Stomach (tissue), 9 donors: ENCODE results near the gene PRG2. TPM values are rescaled to one million over a fixed set of nuclear protein-coding genes. Genes with fewer than 3 reads are reported as not detected.

Source experiments
- DNase-seq, 2 donors: peaks; one replicate each; pipeline versions ENCODE4 v3.0.0 to v3.0.0-alpha.2; 2013 to 2019
- H3K27ac ChIP-seq, 5 donors: fragments of 200-600 bp in 4 of 5; sonication (generic) in 4 of 5; one replicate each; pipeline ENCODE4 v1.5.1; 2013 to 2019; ENCODE audit warnings: mild to moderate bottlenecking in 1 of 5, moderate library complexity in 1 of 5
- H3K27me3 ChIP-seq, 3 donors: fragments of 200-600 bp; sonication (generic); one replicate each; pipeline ENCODE4 v1.5.1; 2017 to 2019; ENCODE audit warnings: mixed run types in 1 of 3
- H3K36me3 ChIP-seq, 4 donors: fragments of 200-600 bp; sonication (generic); 1 replicate in 3 of 4; 2 replicates in 1 of 4; pipeline ENCODE4 v1.5.1; 2016 to 2019
- H3K4me1 ChIP-seq, 4 donors: fragments of 200-600 bp; sonication (generic); one replicate each; pipeline ENCODE4 v1.5.1; 2016 to 2019
- H3K4me3 ChIP-seq, 4 donors: fragments of 200-600 bp; sonication (generic) in 3 of 4; one replicate each; pipeline ENCODE4 v1.5.1; 2016 to 2019; ENCODE audit warnings: mild to moderate bottlenecking in 1 of 4
- H3K9me3 ChIP-seq, 4 donors: fragments of 200-600 bp; sonication (generic); one replicate each; pipeline ENCODE4 v1.5.1; 2016 to 2019
- EP300 ChIP-seq: sonication (generic); formaldehyde crosslinking; IDR thresholded peaks from one replicate; pipeline ENCODE4 v1.6.1; 2017; ENCODE audit warnings: antibody characterized with exemption
- POLR2A ChIP-seq, 4 donors: fragments of 450-650 bp; IDR thresholded peaks; one replicate each; pipeline ENCODE4 v1.6.1; 2016; ENCODE audit warnings: antibody characterized with exemption in 4 of 4, control low read depth in 2 of 4, mild to moderate bottlenecking in 1 of 4, moderate library complexity in 1 of 4
- POLR2AphosphoS5 ChIP-seq, 3 donors: sonication (generic); formaldehyde crosslinking; IDR thresholded peaks; one replicate each; pipeline ENCODE4 v1.6.1; 2016; ENCODE audit warnings: antibody characterized with exemption in 3 of 3
- WGBS, 5 donors: extraction: QIAGEN DNeasy Blood & Tissue Kit in 3 of 5; methylation state at CpG; one replicate each; pipeline versions ENCODE4 v1.1.5 to v1.1.7; 2013 to 2018; 5-methylcytosine and 5-hydroxymethylcytosine counted together
- intact Hi-C: fragments of 100-400 bp; cut with DNase I; formaldehyde crosslinking; loops from one replicate; pipeline ENCODE4 v1.15.1; 2023; ENCODE audit warnings: low total_unique reads
- polyA plus RNA-seq, 3 donors: library from polyadenylated mRNA; stranded (reverse); fragments of 200-250 nt; gene quantifications; one replicate each; pipeline ENCODE4 v1.2.3, GENCODE V29; 2013
- total RNA-seq, 5 donors: library from RNA; depleted of rRNA; stranded (reverse); fragments of >200 nt; gene quantifications; one replicate each; pipeline versions ENCODE4 v1.1.0 to v1.2.3, GENCODE V29; 2014 to 2016
- TF ChIP-seq, protein P1 (sequence below), 7 experiments: fragments of 450-650 bp in 4 of 7; fragments of 200-600 bp in 3 of 7; sonication (generic) in 3 of 7; IDR thresholded peaks; one replicate each; pipeline ENCODE4 v1.5.1; 2016 to 2019; ENCODE audit warnings: antibody characterized with exemption in 7 of 7, control low read depth in 2 of 7, mild to moderate bottlenecking in 1 of 7
- donor health status: healthy with polysubstance abuse.
- donor health status: Bipolar disorder and iron deficiency.
- donor health status: healthy.

The PRG2 gene
- total and polyA plus RNA-seq, 8 donors = 0.25 to 0.73 TPM; not detected in 6

DNA sequence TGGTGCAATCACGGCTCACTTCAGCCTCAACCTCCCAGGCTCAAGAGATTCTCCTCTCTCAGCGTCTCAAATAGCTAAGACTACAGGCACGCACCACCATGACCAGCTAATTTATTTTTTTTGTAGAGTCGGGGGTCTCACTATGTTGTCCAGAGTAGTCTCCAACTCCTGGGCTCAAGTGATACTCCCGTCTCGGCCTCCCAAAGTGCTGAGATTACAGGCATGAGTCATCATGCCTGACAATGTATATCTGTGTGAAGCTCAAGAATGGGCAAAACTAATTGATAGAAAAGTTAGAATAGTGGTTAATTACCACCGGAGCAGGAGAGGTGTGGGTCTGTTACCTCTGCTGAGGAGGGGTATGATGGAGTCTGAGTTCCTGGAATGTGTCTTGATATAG is 45.6 kb upstream of the PRG2 start:
- H3K4me1 ChIP-seq = peaks cover 4 to 16% (median 10%) of the 10 kb centered on the region in 4 donors
- no peaks in the 10 kb centered on the region for H3K36me3 ChIP-seq
- 86 to 91% (median 90%) methylated on average over 7 of the region's 7 CpGs for WGBS, 5 donors
- no peaks in the 10 kb centered on the region for H3K27me3 ChIP-seq
- DNase-seq = no peak
- no peak for TF ChIP-seq POLR2AphosphoS5 (IDR thresholded peaks at IDR 0.05)
- no peaks in the 10 kb centered on the region for H3K9me3 ChIP-seq
- no peak overlapping the region for H3K27ac ChIP-seq
- intact Hi-C loops = no loop called here
- H3K4me3 ChIP-seq = no peak overlapping the region

DNA sequence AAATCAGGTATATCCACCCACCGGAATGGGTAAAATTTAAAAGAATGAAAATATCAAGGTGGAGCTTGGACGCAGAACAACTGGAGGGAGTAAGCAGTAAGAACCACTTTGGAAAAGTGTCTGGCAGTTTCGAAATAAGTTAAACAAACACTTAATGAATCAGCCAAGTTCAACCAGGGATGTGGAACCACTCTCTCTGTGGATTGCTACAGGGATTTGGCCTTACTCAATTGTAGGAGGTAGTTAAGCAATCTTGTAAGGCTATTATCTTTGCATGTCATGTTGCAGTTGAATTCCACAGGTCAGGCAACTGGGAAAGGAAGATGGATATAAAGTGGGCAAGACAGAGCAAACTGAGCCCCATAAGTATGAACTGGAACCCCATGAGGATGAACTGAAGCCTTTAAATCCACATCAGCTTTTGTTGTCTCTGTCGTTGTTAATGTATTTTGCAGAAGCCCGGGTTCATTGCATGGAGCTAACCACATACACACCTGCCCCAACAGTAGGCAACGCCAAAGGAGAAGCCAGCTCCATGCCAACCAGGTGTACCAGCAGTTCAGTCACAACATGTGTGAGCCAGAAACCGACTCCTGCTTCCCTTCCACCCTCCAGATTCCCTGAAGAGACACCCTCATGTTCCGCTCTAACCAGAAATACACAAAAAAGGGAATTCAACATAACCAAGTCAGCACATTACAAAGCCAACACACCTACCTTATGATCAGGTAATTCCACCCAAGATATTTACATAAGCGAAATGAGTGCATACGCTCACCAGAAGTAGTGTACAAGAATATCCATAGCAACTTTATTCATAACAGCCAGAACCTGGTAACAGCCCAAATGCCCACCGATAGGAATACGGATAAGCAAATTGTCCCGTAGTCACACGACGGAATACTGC is 44.4 kb upstream of the PRG2 start:
- intact Hi-C loops = no loop called here
- peak in 1 of 2 donors; percentile 38 for DNase-seq
- TF ChIP-seq, protein P1, sequence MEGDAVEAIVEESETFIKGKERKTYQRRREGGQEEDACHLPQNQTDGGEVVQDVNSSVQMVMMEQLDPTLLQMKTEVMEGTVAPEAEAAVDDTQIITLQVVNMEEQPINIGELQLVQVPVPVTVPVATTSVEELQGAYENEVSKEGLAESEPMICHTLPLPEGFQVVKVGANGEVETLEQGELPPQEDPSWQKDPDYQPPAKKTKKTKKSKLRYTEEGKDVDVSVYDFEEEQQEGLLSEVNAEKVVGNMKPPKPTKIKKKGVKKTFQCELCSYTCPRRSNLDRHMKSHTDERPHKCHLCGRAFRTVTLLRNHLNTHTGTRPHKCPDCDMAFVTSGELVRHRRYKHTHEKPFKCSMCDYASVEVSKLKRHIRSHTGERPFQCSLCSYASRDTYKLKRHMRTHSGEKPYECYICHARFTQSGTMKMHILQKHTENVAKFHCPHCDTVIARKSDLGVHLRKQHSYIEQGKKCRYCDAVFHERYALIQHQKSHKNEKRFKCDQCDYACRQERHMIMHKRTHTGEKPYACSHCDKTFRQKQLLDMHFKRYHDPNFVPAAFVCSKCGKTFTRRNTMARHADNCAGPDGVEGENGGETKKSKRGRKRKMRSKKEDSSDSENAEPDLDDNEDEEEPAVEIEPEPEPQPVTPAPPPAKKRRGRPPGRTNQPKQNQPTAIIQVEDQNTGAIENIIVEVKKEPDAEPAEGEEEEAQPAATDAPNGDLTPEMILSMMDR (IDR thresholded peaks at IDR 0.05) = no peak
- peak; percentile 67 to 89 (median 74) for TF ChIP-seq POLR2AphosphoS5 (IDR thresholded peaks at IDR 0.05)
- Histone ChIP-seq H3K27ac (peak overlapping the region in 2 of 5 donors; percentile 25 to 45), H3K4me3 (no peak overlapping the region), H3K4me1 (peaks cover 4 to 28% (median 15%) of the 10 kb centered on the region in 4 donors), H3K27me3 (no peaks in the 10 kb centered on the region), H3K9me3 (no peaks in the 10 kb centered on the region), H3K36me3 (no peaks in the 10 kb centered on the region)
- WGBS, 5 donors = 67 to 71% (median 68%) methylated on average over 15 of the region's 15 CpGs

DNA sequence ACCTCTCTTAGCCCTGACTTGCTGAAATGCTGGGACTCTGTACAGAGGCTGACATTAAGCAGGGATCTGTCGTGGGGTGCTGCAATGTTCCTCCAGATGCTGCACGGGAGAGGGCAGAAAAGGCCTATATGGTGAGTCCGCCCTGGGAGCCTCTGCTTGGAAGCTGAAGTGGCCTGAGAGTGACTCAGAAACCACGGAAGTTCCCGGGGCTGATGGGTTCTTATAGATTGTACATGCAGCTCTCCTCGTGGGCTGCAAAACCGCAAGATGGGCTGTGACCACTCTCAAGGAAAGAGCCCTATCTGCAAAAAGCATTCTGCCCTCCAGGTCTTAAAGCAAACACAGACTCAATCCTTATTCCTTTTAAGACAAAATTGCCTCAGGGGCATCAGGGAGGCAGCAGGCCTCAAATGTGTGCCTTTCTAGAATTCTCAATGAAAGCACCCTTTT is 42.3 kb upstream of the PRG2 start:
- DNase-seq = no peak
- 68 to 89% (median 81%) methylated on average over 6 to 7 of the region's 7 CpGs for WGBS, 5 donors
- Histone ChIP-seq H3K4me1 (peaks cover 10 to 44% (median 24%) of the 10 kb centered on the region in 4 donors), H3K4me3 (no peak overlapping the region), H3K27ac (peak overlapping the region in 4 of 5 donors; percentile 4 to 65 (median 34)), H3K36me3 (no peaks in the 10 kb centered on the region), H3K27me3 (no peaks in the 10 kb centered on the region), H3K9me3 (no peaks in the 10 kb centered on the region)
- intact Hi-C loops = no loop called here
- TF ChIP-seq POLR2AphosphoS5 (IDR thresholded peaks at IDR 0.05) (no peak), POLR2A (IDR thresholded peaks at IDR 0.05) (no peak), EP300 (no peak)
- TF ChIP-seq, protein P1 (IDR thresholded peaks at IDR 0.05) = no peak

DNA sequence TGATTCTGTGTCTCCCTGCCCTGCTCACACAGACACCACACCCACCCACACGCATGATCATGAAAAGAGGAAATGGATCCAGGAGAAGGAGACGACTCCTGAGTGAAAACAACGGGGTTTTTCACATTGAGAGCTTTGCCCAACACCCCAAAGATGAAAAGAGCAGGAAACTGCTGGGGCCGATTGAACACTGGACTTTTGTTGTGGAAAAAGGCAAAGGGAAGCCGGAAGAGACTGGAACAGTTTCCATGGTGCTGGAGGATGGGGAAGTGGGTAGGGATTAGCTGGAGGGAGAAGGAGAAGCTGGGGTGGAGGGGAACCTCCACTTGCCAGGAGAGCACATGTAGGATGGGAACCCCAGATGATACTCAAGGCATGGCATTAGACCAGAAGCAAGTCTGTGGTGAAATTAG is 41.7 kb upstream of the PRG2 start:
- 64 to 75% (median 72%) methylated on average over 5 of the region's 5 CpGs for WGBS, 5 donors
- TF ChIP-seq POLR2AphosphoS5 (IDR thresholded peaks at IDR 0.05) (no peak), POLR2A (IDR thresholded peaks at IDR 0.05) (no peak), EP300 (no peak)
- TF ChIP-seq, protein P1 (IDR thresholded peaks at IDR 0.05) = no peak

More for the DNA sequence above, 41.7 kb upstream of the PRG2 start:
- Histone ChIP-seq H3K27me3 (no peaks in the 10 kb centered on the region), H3K4me1 (peaks cover 16 to 50% (median 29%) of the 10 kb centered on the region in 4 donors), H3K36me3 (no peaks in the 10 kb centered on the region), H3K27ac (peak overlapping the region in 4 of 5 donors; percentile 4 to 65 (median 34)), H3K4me3 (no peak overlapping the region), H3K9me3 (no peaks in the 10 kb centered on the region)
- DNase-seq = peak in 1 of 2 donors; percentile 21
- intact Hi-C loops = no loop called here
